ENCODE measurements around the gene LSM2. TPM values are rescaled to one million over a fixed set of nuclear protein-coding genes. Genes with fewer than 3 reads are reported as not detected.
"Not testable (repeated sequence)": the region's sequence is repeated elsewhere in the genome, so short reads cannot be mapped to it uniquely, and the experiment has no call there.

The LSM2 gene
- polyA plus RNA-seq, 2 of the 4 experiments (the other 2 are of a cell fraction): 54.7 to 59.6 TPM

DNA sequence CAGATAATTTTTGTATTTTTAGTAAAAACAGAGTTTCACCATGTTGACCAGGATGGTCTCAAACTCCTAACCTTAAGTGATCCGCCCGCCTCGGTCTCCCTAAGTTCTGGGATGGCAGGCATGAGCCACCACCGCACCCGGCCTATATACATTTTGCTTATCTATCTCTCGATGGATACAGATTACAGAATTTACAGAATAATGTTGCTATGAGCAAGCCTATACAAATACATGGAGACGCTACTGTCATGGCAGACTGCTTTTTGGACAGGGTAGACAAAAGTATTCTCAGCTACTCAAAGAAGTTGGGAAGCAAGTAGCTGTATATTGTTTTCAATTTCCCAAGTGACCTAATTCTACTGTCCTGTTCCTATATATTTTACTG is 6.7 kb upstream of the LSM2 start:
- peak overlapping the region; percentile 87 to 97 for H3K27ac ChIP-seq
- peaks cover 12% of the 10 kb centered on the region for H3K4me1 ChIP-seq
- FAIRE-seq (no peak), ATAC-seq (no peak), DNase-seq (ENCODE audit: low read depth in 1 of 2, low spot score in 1 of 2) (no peak)
- H3K9me3 ChIP-seq: no peaks in the 10 kb centered on the region
- ChIA-PET CTCF (interaction anchor here (1.3 to 2.6 kb wide), 5 partner anchors 9 to 84 kb away, joined by 3 to 8 read pairs (median 4); partner anchors contain the start of genes DDAH2, HSPA1B and VARS1), POLR2A (interaction anchor here (0.7 to 3.1 kb wide), 4 partner anchors 13 to 305 kb away, joined by 3 to 82 read pairs (median 10); partner anchors contain the start of genes HSPA1B and NEU1)
- H3K4me2 ChIP-seq: peak overlapping the region; percentile 98
- H3K4me3 ChIP-seq: peak overlapping the region; percentile 39; the same call in 1 of the 3 replicates
- TF ChIP-seq, protein P1, sequence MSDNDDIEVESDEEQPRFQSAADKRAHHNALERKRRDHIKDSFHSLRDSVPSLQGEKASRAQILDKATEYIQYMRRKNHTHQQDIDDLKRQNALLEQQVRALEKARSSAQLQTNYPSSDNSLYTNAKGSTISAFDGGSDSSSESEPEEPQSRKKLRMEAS (IDR thresholded peaks at IDR 0.05): no peak
- TF ChIP-seq FOSL2 (IDR thresholded peaks at IDR 0.05) (no peak), FOSL2 (CRISPR knock-in tag; IDR thresholded peaks at IDR 0.05) (no peak)
- TF ChIP-seq, protein P2, sequence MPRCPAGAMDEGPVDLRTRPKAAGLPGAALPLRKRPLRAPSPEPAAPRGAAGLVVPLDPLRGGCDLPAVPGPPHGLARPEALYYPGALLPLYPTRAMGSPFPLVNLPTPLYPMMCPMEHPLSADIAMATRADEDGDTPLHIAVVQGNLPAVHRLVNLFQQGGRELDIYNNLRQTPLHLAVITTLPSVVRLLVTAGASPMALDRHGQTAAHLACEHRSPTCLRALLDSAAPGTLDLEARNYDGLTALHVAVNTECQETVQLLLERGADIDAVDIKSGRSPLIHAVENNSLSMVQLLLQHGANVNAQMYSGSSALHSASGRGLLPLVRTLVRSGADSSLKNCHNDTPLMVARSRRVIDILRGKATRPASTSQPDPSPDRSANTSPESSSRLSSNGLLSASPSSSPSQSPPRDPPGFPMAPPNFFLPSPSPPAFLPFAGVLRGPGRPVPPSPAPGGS (IDR thresholded peaks at IDR 0.05): no peak
- 94% methylated on average over 7 of the region's 7 CpGs for WGBS (ENCODE audit: missing lambda C conversion rate)

DNA sequence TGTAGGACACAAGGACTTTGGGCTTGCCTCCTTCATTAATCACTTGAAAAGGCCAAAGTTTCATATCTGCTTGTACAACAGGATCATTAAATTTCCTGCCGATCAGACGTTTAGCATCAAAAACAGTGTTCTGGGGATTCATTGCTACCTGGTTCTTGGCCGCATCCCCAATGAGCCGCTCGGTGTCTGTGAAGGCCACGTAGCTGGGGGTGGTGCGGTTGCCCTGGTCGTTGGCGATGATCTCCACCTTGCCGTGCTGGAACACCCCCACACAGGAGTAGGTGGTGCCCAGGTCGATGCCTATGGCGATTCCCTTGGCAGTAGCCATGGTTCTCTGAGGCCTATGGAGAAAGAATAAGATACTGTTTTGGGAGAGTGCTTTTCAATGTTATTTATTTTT is 4.9 kb upstream of the LSM2 start:
- CTCF ChIA-PET: interaction anchor here (0.6 to 1.8 kb wide), 3 partner anchors 10 to 118 kb away, joined by 3 to 6 read pairs (median 3); partner anchors contain the start of gene VARS1
- Histone ChIP-seq H3K4me1 (peaks cover 15% of the 10 kb centered on the region), H3K4me3 (no peak overlapping the region), H3K4me2 (no peak overlapping the region), H3K9me3 (no peaks in the 10 kb centered on the region), H3K27ac (no peak overlapping the region)
- TF ChIP-seq CEBPB (IDR thresholded peaks at IDR 0.05): no peak
- TF ChIP-seq PHF8 (IDR thresholded peaks at IDR 0.05; ENCODE audit: borderline replicate concordance, low read depth): no peak
- TF ChIP-seq POLR2A (IDR thresholded peaks at IDR 0.05; ENCODE audit: low read length): no peak
- TF ChIP-seq FOSL2 (IDR thresholded peaks at IDR 0.05): no peak
- no peak for TF ChIP-seq FOSL2 (CRISPR knock-in tag; IDR thresholded peaks at IDR 0.05)
- no peak for TF ChIP-seq FOXS1 (CRISPR knock-in tag; IDR thresholded peaks at IDR 0.05)
- TF ChIP-seq CHD4 (IDR thresholded peaks at IDR 0.05; ENCODE audit: borderline replicate concordance): no peak
- TF ChIP-seq RCOR1 (IDR thresholded peaks at IDR 0.05; ENCODE audit: low read depth, low read length): no peak
- no peak for TF ChIP-seq HOXB13 (CRISPR knock-in tag; IDR thresholded peaks at IDR 0.05; ENCODE audit: low read depth)
- TF ChIP-seq, protein P2 (IDR thresholded peaks at IDR 0.05): no peak
- no peak for TF ChIP-seq NR3C1 (IDR thresholded peaks at IDR 0.05)
- no peak for TF ChIP-seq JUNB (IDR thresholded peaks at IDR 0.05)
- TF ChIP-seq MAFK (IDR thresholded peaks at IDR 0.05; ENCODE audit: partially characterized antibody): no peak
- TF ChIP-seq RARB (CRISPR knock-in tag; IDR thresholded peaks at IDR 0.05): no peak
- TF ChIP-seq EHMT2 (IDR thresholded peaks at IDR 0.05; ENCODE audit: low read depth): no peak
- TF ChIP-seq TP53 (CRISPR knock-in tag; IDR thresholded peaks at IDR 0.05): no peak
- no peak for TF ChIP-seq EP300 (IDR thresholded peaks at IDR 0.05)
- TF ChIP-seq NFE2L2 (conservative IDR thresholded peaks at IDR 0.05; ENCODE audit: low read length): no peak
- TF ChIP-seq, protein P3, sequence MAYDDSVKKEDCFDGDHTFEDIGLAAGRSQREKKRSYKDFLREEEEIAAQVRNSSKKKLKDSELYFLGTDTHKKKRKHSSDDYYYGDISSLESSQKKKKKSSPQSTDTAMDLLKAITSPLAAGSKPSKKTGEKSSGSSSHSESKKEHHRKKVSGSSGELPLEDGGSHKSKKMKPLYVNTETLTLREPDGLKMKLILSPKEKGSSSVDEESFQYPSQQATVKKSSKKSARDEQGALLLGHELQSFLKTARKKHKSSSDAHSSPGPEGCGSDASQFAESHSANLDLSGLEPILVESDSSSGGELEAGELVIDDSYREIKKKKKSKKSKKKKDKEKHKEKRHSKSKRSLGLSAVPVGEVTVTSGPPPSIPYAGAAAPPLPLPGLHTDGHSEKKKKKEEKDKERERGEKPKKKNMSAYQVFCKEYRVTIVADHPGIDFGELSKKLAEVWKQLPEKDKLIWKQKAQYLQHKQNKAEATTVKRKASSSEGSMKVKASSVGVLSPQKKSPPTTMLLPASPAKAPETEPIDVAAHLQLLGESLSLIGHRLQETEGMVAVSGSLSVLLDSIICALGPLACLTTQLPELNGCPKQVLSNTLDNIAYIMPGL (CRISPR knock-in tag; IDR thresholded peaks at IDR 0.05; ENCODE audit: borderline replicate concordance): no peak
- FAIRE-seq (no peak), ATAC-seq (no peak), DNase-seq (ENCODE audit: low read depth in 1 of 2, low spot score in 1 of 2) (no peak)
- POLR2A ChIA-PET: no interaction called here
- WGBS (ENCODE audit: missing lambda C conversion rate): 93% methylated on average over 10 of the region's 12 CpGs

DNA sequence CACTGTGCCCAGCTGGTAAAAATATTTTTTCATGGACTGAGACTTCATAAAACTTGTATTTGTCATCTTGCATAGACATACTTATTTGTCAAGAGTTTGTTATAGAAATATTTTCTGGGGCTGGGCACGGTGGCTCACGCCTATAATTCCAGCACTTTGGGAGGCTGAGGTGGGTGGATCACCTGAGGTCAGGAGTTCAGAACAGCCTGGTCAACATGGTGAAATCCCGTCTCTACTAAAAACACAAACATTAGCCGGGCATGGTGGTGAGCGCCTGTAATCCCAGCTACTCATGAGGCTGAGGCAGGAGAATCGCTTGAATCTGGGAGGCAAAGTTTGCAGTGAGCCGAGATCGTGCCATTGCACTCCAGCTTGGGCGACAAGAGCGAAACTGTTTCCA is 1.8 kb upstream of the LSM2 start:
- H3K4me2 ChIP-seq; H3K9me3 ChIP-seq; ATAC-seq; H3K27ac ChIP-seq; POLR2A ChIA-PET; FAIRE-seq; DNase-seq (ENCODE audit: low read depth in 1 of 2, low spot score in 1 of 2); H3K4me3 ChIP-seq: not testable (repeated sequence)
- H3K4me1 ChIP-seq: peaks cover 17% of the 10 kb centered on the region
- WGBS (ENCODE audit: missing lambda C conversion rate): 85% methylated on average over 9 of the region's 10 CpGs
- CTCF ChIA-PET: interaction anchor here (1.1 to 2.1 kb wide), 3 partner anchors 9 to 21 kb away, joined by 3 to 8 read pairs (median 5); partner anchors contain the start of gene VARS1

All from A549 (cell line).